SHP77 (cell line): ENCODE measurements around the gene GABPB1.

Experiments
- DNase-seq, 2 experiments: peaks; one replicate each; lab custom pipeline; 2025; lab: John Stamatoyannopoulos, UW

GABPB1 gene

GRCh38 chr15:50344006-50344464 is 11.0 kb downstream of the GABPB1 start:
- DNase-seq: no peak

DNA sequence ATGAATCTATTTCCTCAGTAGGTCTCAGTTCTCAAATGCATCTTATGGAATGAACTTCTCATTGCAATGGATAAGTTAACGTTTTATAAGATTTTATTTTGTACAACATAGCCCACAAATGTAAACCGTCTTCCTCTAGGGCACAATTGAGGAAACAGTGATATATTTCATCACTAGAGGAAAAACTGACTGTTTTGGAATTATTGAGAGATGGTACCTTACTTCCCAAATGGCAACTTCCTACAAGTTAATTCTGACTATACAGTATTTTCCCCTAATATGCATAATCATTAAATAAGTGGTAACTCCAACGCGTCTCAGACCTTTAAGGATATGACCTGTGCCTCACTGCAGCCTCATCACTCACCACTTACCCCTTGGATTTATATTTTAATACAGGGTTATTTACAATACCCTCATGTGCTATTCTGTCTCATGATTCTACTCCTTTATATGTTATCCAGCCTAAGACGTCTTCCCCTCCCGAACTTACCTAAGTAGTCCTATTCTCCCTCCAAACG is 13.3 kb downstream of the GABPB1 start:
- DNase-seq: no peak

DNA sequence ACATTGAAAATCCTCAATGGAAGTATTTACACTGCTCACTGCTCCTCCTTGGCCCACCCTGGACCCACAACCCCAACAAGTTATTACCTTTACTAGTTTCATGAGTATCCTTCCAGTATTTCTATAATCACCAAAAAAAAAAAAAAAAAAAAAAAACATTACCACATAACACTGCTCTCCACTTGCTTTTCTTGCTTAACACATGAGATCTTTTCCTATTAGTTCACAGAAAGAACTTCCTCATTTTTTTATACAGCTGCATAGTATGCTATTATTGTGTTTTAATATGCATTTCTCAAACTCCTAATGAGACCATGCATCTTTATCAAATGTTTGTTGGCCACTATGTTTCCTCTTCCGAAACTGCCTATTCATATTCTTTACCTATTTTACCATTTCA is 14.6 kb downstream of the GABPB1 start:
- DNase-seq: no peak

GRCh38 chr15:50339717-50340116 is 15.3 kb downstream of the GABPB1 start:
- no peak for DNase-seq

DNA sequence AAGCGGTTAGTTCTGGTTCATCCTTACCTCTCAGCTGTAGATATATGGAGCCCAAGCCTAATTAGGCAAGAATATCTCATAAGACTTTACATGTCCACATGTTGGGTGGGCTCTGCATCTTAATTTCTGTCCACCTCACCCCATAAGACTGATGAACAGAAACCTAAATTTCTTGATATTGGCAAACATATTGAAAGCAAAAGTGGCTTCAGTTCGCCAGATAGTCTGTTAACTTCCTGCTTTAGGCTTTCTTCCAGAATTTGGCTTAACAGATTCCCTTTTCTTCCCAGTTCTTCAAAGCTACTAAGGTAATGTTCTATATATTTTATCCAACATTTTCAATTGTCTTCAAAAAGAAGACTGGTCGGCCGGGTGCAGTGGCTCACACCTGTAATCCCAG is 19.7 kb downstream of the GABPB1 start:
- DNase-seq: no peak

- no peak for DNase-seq
Observed at GRCh38 chr15:50333229-50333628, 21.8 kb downstream of the GABPB1 start.

- no peak for DNase-seq
Observed at GRCh38 chr15:50330921-50331320, 24.1 kb downstream of the GABPB1 start.

- DNase-seq: no peak
Observed at GRCh38 chr15:50328116-50328515, 26.9 kb downstream of the GABPB1 start.

DNA sequence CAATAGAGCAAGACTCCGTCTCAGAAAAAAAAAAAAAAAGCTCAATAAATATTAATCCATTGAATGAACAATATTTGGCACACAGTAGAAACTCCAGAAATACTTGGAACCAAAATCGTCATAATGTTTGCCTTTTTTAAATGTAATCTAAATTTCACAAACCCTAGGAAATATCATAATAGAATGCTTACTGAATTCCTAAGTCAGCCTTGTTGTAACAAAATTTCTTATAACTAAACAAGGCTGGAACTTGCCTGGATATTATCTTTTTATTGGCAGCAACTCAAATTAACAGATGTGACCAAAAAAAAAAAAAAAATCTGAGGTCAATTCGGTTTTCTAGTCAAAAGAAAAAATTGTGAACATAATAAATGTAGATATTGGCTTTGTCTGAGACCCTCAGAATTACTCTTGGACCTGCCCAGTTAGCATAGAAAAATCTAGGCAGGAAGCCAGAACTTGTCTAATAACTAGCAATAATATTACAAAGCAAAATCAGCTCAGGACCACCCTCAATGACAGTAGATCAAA is 33.3 kb downstream of the GABPB1 start:
- DNase-seq: no peak

- no peak for DNase-seq
Observed at GRCh38 chr15:50320504-50320903, 34.5 kb downstream of the GABPB1 start.

DNA sequence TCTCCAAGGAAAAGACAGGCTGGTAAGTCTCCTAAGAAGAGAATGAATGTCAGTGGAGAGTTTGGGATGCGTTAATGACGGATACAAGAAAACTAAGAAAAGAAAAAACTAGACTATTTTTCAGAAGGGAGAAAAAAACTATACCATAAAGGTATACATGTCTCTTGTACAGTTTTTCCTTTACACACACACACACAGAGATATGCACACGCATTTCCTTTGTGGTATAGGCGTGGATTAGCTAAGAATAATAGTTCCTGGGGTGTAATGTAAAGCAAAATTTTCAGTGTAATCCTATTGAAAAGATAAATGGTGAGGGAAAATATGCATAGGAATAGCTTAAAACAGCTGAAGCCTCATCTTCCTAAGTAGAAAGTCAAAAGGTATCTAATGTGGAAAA is 36.3 kb downstream of the GABPB1 start:
- no peak for DNase-seq

DNA sequence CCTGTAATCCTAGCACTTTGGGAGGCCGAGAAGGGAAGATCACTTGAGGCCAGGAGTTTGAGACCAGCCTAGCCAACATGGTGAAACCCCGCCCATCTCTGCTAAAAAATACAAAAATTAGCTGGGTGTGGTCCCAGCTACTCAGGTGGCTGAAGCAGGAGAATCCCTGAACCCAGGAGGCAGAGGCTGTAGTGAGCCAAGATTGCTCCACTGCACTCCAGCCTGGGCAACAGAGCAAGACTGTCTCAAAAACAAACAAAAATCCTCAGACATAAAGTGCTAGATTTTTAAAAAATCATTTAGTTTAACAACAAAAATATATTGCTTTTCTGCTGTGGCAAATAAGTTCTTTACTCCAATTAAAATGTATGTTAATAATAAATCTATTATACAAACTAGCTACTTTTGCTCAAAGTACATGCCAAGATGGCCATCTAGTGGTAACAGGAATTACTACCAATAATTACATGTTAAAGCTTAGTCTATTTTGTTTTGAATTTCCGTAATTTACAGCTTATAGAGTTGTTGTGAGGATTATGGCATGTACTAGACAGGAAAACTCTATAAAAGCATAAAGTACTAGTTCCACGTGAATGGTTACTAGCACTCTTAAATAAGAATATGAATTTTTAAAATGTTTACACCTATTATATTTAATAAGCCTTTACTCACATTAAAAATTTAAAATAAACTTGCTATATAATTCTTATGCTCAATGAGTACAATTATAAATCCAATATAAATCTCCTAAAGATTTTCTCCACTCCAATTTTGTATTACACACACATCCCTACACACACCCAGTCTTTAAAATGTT is 39.0 kb downstream of the GABPB1 start:
- DNase-seq: peak; percentile 5 to 32

DNA sequence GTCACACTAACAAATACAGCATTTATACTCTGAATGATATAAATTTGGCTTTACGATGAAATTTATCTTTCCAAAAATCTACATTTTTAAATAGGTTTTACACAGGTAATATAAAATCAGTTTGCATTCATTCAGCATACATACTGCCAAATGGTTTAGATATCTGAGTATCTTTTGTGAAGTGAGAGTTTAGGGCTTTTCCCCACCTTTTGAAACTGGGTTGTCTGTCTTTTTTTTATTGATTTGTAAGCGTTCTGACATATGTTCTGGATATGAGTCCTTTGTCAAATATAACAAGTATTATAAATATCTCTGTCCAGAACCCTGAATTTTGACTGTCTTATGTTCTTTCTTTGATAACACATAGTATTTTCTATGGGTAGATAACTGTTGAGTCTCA is 42.4 kb downstream of the GABPB1 start:
- no peak for DNase-seq

- DNase-seq: no peak
Observed at GRCh38 chr15:50307799-50308198, 47.2 kb downstream of the GABPB1 start.

GRCh38 chr15:50304836-50305235 is 50.2 kb downstream of the GABPB1 start:
- no peak for DNase-seq

GRCh38 chr15:50302581-50302980 is 52.4 kb downstream of the GABPB1 start:
- DNase-seq: no peak

DNA sequence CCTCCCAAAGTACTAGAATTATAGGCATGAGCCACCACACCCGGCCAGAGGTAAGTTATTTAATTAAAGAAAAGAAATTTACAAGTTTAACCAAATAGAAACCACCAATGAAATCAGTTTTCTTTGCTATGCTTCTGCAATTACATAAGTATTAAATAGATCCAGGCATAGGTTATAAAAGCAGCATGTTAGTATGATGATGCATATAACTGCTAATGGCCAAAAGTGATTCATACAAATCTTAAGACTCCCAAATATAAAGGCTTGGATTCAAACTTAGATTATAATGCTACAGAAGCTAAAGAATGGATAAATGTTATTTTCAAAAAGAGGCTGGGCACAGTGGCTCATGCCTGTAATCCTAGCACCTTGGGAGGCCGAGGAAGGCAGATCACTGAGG is 56.7 kb downstream of the GABPB1 start:
- DNase-seq: no peak

GRCh38 chr15:50295966-50296365 is 59.0 kb downstream of the GABPB1 start:
- no peak for DNase-seq

GRCh38 chr15:50289749-50290148 is 65.2 kb downstream of the GABPB1 start:
- no peak for DNase-seq

DNA sequence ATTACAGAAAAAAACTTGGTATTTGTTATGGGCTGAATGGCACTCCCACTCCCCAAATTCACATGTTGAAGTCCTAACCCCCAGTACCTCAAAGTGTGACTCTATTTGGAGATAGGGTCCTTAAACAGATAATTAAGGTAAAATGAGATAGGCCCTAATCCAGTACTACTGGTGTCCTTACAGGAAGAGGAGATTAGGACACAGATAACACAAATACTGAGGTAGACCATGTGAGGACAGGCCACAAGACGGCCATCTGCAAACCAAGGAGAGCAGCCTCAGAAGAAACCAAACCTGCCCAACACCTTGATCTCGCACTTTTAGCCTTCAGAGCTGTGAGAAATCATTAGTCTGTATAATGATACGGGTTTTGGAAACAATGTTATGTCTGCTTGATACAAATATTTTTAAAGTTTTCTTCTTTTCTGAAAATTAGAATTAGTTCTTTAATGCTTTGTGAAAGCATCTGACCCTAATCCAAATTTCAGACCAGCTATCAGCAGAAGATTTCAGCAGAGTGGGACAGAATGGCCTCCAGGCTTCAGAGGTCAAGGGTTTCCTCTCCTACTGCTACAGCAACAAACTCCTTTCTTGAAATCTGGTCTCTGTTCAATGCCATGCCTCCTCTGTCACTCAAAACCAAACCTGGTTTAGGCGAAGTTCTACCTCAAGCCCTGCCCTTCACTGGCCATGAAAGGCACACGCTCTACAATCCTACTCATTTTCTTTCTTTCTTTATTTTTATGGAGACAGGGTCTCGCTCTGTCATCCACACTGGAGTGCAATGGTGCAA is 67.5 kb downstream of the GABPB1 start:
- no peak for DNase-seq

- DNase-seq: no peak
Observed at GRCh38 chr15:50281427-50281826, 73.6 kb downstream of the GABPB1 start.

DNA sequence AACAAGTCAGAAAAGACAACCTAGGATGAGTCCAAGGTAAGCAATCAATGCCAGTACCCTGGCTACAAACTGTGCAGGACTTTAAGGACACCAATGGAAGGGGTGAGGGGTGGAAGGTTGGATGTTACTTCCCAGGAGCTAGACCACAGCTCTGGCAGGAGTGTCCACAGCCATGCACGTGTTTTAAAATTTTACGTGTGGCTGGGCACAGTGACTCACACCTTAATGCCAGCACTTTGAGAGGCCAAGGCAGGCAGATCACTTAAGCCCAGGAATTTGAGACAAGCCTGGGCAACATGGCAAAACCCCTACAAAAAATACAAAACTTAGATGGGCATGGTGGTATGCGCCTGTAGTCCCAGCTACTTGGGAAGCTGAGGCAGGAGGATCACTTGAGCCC is 74.7 kb downstream of the GABPB1 start:
- DNase-seq: no peak

DNA sequence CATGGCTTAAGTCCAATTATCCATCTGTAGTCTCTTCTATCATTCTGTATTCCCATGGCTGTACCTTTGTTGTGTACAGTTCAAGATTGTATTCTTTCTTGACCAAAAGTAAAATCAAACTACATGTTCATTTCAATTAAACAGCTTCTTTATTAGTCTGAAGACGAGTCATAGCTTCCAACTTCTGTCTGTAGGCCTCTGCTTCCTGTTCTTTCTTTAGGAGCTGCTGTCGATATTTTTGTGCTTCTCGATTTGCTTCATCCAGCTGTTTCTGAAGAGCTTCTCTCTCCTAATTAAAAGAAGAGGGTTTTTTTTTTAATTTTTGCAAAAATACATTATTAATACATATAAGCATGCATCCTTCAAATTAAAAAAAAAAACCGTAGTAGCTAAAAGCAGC is 76.5 kb downstream of the GABPB1 start:
- no peak for DNase-seq
